Measurements from ENCODE around the gene TRAPPC3.

The TRAPPC3 gene

GRCh38 chr1:36124404-36125128 lies 24.7 kb downstream of the TRAPPC3 start:
- DNase-seq = no peak

GRCh38 chr1:36123356-36123755 lies 25.9 kb downstream of the TRAPPC3 start:
- DNase-seq = no peak

- DNase-seq = no peak
These were observed 26.9 kb downstream of the TRAPPC3 start for GRCh38 chr1:36122062-36123030.

GRCh38 chr1:36119456-36119855 lies 29.8 kb downstream of the TRAPPC3 start:
- DNase-seq = no peak

GRCh38 chr1:36118447-36119204 lies 30.7 kb downstream of the TRAPPC3 start:
- no peak for DNase-seq

GRCh38 chr1:36116901-36117300 lies 32.4 kb downstream of the TRAPPC3 start:
- DNase-seq = no peak

GRCh38 chr1:36115931-36116330 lies 33.4 kb downstream of the TRAPPC3 start:
- DNase-seq = no peak

- DNase-seq = peak; percentile 57
These were observed 34.1 kb downstream of the TRAPPC3 start for GRCh38 chr1:36115200-36115669.

GRCh38 chr1:36114371-36114770 lies 34.9 kb downstream of the TRAPPC3 start:
- DNase-seq = no peak

- DNase-seq = no peak
These were observed 36.5 kb downstream of the TRAPPC3 start for GRCh38 chr1:36112823-36113222.

- DNase-seq = no peak
These were observed 38.1 kb downstream of the TRAPPC3 start for GRCh38 chr1:36111151-36111550.

GRCh38 chr1:36109041-36109679 lies 40.1 kb downstream of the TRAPPC3 start:
- peak; percentile 76 for DNase-seq

GRCh38 chr1:36108314-36108713 lies 41.0 kb downstream of the TRAPPC3 start:
- peak; percentile 72 for DNase-seq

GRCh38 chr1:36107394-36107793 lies 41.9 kb downstream of the TRAPPC3 start:
- no peak for DNase-seq

- DNase-seq = no peak
These were observed 43.0 kb downstream of the TRAPPC3 start for GRCh38 chr1:36106269-36106668.

GRCh38 chr1:36101546-36101945 lies 47.7 kb downstream of the TRAPPC3 start:
- DNase-seq = no peak

- DNase-seq = no peak
These were observed 48.9 kb downstream of the TRAPPC3 start for GRCh38 chr1:36100376-36100775.

GRCh38 chr1:36099681-36100341 lies 49.5 kb downstream of the TRAPPC3 start:
- peak; percentile 46 for DNase-seq

GRCh38 chr1:36098650-36099365 lies 50.5 kb downstream of the TRAPPC3 start:
- no peak for DNase-seq

GRCh38 chr1:36097693-36098585 lies 51.3 kb downstream of the TRAPPC3 start:
- DNase-seq = no peak

Data from amniotic stem cell (primary cell).